Measurements from ENCODE around the gene PTPN18.
"Not testable (repeated sequence)": the region's sequence is repeated elsewhere in the genome, so short reads cannot be mapped to it uniquely, and the experiment has no call there.

Gene PTPN18
- total RNA-seq, result 43.7 reads per million, percentile 65 among the genes with 10 or more reads in this experiment

GRCh38 chr2:130355578-130356431 lies at the start of gene PTPN18:
TSS of gene PTPN18 (plus strand) at chr2:130356056. CDS start at chr2:130356108, 52 bp downstream.
- peak; percentile 37 for DNase-seq

GRCh38 chr2:130307850-130308249 lies 48.0 kb upstream of the PTPN18 start:
- DNase-seq, result no peak

GRCh38 chr2:130310881-130311280 lies 45.0 kb upstream of the PTPN18 start:
- DNase-seq, result no peak

GRCh38 chr2:130313812-130314334 lies 42.0 kb upstream of the PTPN18 start:
- DNase-seq, result no peak

DNA sequence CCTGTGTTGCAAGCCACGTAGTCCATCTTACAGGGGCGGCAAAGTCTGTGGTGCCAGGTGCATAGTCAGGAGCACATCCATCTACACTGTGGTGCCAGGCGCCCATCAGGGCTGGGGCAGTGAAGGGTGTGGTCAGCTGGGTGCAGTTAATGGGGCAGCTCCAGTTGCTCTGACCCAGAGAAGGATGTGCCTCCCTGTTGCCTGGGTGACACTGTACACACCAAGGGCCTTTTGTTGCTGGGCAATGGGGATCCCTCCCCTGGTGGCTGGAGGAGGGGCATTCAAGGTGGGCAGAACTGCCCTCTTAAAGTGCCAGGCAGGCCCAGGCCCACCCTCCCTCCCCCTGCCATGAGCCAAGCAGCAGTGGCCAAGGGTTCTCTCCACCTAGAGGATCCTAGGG lies 41.5 kb upstream of the PTPN18 start:
- DNase-seq, result no peak

- no peak for DNase-seq
Measured at GRCh38 chr2:130316596-130316995, 39.3 kb upstream of the PTPN18 start.

DNA sequence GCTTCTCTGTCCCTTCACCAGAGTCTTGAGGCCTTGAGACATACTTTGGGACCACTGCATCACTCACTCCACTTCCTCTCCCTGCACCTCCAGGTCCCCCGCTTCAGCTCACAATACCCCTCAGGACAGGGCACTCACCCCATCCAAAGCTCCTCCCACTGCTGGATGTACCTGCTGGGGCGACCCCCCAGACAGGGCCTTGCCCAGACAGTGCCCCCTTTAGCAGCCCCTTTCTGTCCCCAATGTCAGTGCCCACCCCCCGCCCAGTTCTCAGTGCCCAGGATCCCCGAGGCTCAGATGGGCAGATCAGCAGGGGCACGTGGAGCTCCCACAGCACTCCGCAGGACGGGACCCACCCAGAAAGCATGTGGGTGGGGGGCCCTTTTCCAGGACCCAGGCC lies 37.0 kb upstream of the PTPN18 start:
- DNase-seq, result no peak

- DNase-seq, result no peak
Measured at GRCh38 chr2:130319536-130319935, 36.3 kb upstream of the PTPN18 start.

DNA sequence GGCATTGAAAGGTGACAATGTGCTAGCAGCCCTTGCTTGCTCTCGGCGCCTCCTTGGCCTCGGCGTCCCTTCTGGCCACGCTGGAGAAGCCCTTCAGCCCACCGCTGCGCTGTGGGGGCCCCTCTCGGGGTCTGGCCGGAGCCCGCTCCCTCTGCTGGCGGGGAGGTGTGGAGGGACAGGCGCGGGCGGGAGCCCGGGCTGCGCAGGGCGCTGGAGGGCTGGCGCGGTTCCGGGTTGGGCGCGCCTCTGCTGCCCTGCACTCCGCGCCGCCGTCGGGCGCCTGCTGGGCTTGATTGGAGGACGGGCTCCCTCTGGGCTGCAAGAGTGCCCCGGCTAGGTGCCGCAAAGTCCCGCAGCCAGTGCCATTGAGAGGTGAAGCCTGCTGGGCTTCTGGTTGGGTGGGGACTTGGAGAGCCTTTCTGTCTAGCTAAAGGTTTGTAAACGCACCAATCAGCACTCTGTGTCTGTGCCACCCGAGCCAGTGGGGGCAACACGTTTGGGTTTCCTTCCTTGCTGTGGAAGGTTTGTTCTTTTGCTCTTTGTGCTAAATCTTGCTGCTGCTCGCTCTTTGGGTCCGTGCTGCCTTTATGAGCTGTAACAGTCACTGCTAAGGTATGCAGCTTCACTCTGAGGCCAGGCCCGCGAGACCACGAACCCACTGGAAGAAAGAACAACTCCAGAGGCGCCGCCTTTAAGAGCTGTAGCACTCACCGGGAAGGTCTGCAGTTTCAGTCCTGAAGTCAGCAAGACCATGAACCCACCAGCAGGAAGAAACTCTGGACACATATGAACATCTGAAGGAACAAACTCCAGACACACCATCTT lies 27.9 kb upstream of the PTPN18 start:
- no peak for DNase-seq

DNA sequence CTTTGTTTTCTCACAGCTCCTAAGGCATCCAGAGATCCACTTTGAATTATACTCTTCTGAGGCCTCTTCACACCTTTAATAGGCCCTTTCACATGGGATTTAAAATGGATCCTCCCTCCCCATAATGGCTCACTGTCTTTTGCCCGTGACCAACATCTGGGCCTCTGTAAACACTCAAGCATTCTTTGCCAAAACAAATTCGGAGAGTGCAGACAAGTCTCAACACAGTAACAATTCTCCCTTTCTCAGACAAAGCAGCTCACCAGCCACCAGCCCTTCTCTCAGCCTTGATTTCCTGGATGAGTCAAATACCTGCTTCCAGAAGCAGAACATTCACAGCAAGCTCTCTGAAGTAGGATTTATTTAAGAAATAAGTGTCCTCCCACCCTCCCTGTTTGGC lies 27.1 kb upstream of the PTPN18 start:
- DNase-seq, result no peak

GRCh38 chr2:130332271-130333073 lies 23.4 kb upstream of the PTPN18 start:
- DNase-seq, result peak; percentile 55

- DNase-seq, result not testable (repeated sequence)
Measured at GRCh38 chr2:130333253-130333652, 22.6 kb upstream of the PTPN18 start.

GRCh38 chr2:130334026-130334425 lies 21.8 kb upstream of the PTPN18 start:
- DNase-seq, result no peak

GRCh38 chr2:130335226-130335625 lies 20.6 kb upstream of the PTPN18 start:
- no peak for DNase-seq

- no peak for DNase-seq
Measured at GRCh38 chr2:130336150-130336876, 19.5 kb upstream of the PTPN18 start.

- DNase-seq, result peak; percentile 30
Measured at GRCh38 chr2:130336877-130337734, 18.8 kb upstream of the PTPN18 start.

- DNase-seq, result no peak
Measured at GRCh38 chr2:130337735-130338325, 18.0 kb upstream of the PTPN18 start.

DNA sequence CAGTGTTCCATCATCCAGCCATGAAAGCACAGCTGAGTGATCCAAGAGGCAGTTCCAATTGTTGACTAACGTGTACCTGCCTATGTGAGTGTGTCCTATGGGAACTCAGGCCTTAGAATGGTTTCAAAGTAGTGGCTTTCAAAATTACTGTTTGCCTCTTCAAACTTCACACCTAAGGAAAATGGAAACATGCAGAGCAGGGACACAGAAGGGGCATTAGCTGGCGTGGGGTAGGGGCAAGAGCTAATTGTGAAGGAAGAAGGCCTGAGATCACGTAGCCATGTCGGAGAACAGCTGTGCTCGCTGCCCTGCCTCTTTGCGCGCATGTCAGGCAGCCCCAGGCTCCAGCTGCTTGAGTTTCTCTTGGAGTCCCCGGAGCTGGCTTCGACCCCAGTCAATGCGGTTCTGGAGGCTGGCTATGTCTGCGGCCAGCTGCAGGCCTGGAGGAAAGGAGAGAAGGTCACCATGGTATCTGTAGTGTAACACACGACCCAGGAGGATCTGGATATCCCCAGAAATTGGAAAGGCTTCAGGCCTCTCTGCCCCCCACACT lies 17.0 kb upstream of the PTPN18 start:
- no peak for DNase-seq

DNA sequence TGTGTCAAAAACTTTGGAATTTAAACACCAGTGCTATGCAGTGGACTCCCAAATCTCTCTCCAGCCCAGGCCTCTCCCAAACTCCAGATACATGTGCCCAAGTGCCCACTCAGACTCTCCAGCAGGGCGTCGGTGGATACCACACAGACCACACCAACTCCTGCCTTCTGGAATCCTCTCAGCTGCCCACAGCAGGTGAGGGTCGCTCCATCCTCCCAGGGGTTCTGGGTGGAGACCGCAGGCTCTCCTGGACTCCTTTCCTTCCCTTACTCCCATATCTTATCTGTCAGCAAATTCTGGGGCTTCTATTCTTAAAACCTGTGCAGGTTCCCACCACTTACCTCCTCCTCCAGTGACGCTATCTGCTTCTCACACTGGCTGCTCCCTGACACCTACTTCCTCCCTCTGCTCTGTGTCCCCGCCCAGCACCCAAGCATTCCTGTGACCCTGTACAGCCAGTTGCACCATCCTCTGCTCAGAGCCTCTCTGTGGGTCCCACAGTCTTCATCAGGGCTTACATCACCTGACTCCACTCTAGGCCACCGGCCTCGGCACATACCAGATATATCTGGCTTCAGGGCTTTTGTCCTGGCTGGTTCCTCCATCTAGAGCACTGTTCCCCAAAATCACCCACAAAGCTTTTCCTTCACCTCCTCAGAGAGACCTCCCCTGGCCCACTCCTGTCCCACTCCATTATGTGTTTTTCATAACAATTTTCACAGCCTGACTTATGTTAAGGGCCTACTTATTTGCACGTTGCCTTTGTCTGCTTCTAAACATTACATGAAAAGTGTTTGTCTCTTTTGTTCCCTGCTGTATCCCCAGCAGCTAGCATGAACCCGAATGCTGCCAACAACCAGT lies 15.7 kb upstream of the PTPN18 start:
- no peak for DNase-seq

Measured in effector CD4-positive, alpha-beta T cell (primary cell).